ENCODE results near the gene CROT.

The CROT gene

GRCh38 chr7:87345166-87345927, at the start of gene CROT:
Gene CROT, plus strand, starts transcription at chr7:87345664. Its CDS starts 3,405 bp downstream, at chr7:87349069.
- peak within 1 kb of the TSS; percentile 79 for H3K4me3 ChIP-seq (ENCODE audit: low read depth, low read length)
- peak; percentile 94 for DNase-seq (ENCODE audit: low read depth)
- TF ChIP-seq CTCF (conservative IDR thresholded peaks at IDR 0.05; ENCODE audit: low read depth, low read length) = no peak

GRCh38 chr7:87300756-87301155, 44.7 kb upstream of the CROT start:
- no peak for DNase-seq (ENCODE audit: low read depth)
- H3K4me3 ChIP-seq (ENCODE audit: low read depth, low read length) = no peak overlapping the region
- TF ChIP-seq CTCF (conservative IDR thresholded peaks at IDR 0.05; ENCODE audit: low read depth, low read length) = no peak

GRCh38 chr7:87310790-87311419, 34.6 kb upstream of the CROT start:
- no peak for TF ChIP-seq CTCF (conservative IDR thresholded peaks at IDR 0.05; ENCODE audit: low read depth, low read length)
- H3K4me3 ChIP-seq (ENCODE audit: low read depth, low read length) = no peak overlapping the region
- DNase-seq (ENCODE audit: low read depth) = no peak

GRCh38 chr7:87312215-87312865, 33.1 kb upstream of the CROT start:
- peak; percentile 100 for TF ChIP-seq CTCF (conservative IDR thresholded peaks at IDR 0.05; ENCODE audit: low read depth, low read length)
- H3K4me3 ChIP-seq (ENCODE audit: low read depth, low read length) = no peak overlapping the region
- DNase-seq (ENCODE audit: low read depth) = peak; percentile 85

- no peak for TF ChIP-seq CTCF (conservative IDR thresholded peaks at IDR 0.05; ENCODE audit: low read depth, low read length)
- no peak overlapping the region for H3K4me3 ChIP-seq (ENCODE audit: low read depth, low read length)
- no peak for DNase-seq (ENCODE audit: low read depth)
These were observed 29.3 kb upstream of the CROT start for GRCh38 chr7:87316097-87316700.

GRCh38 chr7:87316846-87317552, 28.5 kb upstream of the CROT start:
- peak; percentile 89 for DNase-seq (ENCODE audit: low read depth)
- TF ChIP-seq CTCF (conservative IDR thresholded peaks at IDR 0.05; ENCODE audit: low read depth, low read length) = no peak
- H3K4me3 ChIP-seq (ENCODE audit: low read depth, low read length) = no peak overlapping the region
